ENCODE measurements around the gene SPSB1.
A peak's percentile ranks its signal among the peaks of the same experiment; 100 is the strongest.

Gene SPSB1

DNA sequence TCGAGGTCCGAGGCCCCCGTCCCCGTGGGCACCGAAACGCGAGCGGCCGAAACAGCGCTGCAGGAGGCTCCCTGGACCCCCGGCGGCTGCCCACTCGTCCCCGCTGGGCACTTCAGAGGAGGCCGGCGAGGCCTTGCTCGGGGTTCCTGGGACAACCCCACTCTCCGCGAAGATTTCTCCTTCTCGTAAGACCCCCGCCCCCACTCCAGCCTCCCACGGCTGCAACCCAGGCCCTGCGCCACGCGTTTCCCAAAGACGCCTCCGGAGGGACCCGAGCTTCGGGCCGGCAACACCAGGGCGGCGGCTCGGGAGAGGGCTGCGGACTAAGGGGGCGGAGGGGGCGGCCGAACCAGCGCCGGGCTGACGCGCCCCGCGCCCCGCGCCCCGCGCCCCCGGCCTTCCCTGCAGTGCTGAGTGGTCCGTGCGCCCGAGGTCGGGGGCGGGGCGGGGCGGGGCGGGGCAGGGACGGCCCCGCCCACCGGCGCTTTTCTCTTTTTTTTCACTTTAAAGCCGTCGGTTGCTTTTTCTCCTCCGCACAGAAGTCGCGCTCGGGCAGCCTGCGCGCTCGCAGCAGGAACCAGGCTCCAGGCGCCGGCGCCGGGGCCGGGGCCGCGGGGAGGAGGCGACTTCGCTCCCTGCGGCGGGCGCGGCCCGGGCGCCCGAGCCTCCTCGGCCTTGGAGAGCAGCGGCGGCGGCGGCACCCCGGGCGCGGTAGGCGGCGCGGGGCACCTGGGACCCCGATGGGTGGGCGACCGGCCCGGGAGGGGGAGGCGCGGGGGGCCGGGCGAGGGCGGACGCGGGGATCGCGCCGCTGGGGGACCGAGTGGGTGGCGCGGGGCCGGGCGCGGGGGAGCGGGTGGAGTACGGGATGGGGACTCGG, at the start of gene SPSB1:
Gene SPSB1 (plus strand): TSS at position 534 of the 880 bp plus-strand sequence. CDS start 62,998 bp downstream, outside the sequence.
- DNase-seq (ENCODE audit: low read depth in 1 of 2, low spot score in 1 of 2), result peak; percentile 42 to 44

DNA sequence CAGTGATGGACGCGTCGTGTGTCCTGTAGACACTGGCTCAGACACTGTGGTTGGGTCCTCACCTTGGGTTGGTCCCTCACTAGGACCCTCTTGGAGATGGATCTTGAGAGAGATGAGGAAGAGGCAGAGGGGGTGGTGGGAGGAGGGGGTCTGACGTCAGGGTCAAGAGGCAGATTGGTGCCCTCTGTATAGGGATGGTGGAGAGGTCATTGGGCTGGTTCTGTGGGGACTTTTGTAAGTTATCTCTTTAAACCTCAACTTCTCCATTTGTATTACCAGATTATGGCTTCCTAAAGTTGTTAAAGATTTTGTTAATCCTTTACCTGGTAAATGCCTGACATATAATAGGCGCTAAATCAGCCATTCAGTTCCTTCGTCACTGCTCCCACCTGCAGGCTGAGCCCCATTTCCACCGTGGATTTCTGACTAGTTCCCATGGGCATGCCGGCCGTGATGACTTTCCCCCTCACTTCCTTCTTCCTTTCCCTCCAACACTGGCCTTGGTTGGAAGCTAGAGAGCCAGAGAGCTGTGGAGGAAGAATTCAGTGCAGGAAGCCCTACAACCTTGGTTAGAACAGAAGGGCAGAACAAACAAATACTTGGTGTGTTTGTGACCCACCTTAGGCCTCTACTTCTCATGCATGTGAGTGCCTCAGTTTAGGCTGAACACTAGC, 49.5 kb upstream of the SPSB1 start:
- no peak for DNase-seq (ENCODE audit: low read depth in 1 of 2, low spot score in 1 of 2)

DNA sequence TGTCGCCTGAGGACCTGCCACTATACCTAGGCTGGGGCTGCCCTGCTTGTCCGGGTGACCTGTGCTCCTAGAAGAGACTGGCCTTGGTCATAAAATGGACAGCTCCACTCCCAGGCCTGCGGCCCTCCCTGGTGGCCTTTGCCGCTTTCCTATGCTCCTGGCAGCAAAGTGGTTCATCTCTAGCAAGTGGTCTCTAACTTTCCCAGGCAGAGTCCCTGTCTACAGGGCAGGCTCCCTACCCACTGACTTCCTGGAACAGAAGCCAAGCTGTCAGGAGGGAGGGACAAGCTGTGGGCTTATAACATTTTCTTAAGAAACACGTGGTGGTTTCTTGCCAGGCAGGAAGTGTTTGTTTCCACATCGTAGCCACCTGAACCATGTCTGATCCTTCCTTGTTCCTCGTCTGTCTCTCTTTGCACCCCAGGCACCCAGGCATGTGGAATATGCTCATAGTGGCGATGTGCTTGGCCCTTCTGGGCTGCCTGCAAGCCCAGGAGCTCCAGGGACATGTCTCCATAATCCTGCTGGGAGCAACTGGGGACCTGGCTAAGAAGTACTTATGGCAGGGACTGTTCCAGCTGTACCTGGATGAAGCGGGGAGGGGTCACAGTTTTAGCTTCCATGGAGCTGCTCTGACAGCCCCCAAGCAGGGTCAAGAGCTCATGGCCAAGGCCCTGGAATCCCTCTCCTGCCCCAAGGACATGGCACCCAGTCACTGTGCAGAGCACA, 48.0 kb upstream of the SPSB1 start:
- DNase-seq (ENCODE audit: low read depth in 1 of 2, low spot score in 1 of 2), result no peak

DNA sequence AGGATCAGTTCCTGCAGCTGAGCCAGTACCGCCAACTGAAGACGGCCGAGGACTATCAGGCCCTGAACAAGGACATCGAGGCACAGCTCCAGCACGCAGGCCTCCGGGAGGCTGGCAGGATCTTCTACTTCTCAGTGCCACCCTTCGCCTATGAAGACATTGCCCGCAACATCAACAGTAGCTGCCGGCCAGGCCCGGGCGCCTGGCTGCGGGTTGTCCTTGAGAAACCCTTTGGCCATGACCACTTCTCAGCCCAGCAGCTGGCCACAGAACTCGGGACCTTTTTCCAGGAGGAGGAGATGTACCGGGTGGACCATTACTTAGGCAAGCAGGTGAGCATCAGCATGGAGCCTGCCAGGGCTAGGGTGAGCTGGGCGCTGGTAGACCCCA, 47.5 kb upstream of the SPSB1 start:
- DNase-seq (ENCODE audit: low read depth in 1 of 2, low spot score in 1 of 2), result no peak

DNA sequence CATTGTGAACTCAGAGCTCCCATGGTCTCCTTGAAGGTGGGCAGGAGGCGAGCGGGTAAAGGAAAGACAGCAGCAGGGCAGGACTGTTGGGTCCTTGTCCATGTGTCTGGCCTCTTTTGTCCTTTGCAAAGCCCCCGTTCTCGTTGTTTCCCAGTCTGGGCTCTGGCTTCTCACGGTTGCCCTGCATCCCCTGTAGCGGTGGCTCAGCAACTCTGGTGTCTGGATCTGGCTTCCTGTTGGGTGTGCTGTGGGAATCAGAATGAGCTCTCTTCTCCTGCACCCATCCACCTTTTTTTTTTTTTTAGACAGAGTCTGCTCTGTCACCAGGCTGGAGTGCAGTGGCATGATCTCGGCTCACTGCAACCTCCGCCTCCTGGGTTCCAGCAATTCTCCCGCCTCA, 47.0 kb upstream of the SPSB1 start:
- DNase-seq (ENCODE audit: low read depth in 1 of 2, low spot score in 1 of 2), result no peak

DNA sequence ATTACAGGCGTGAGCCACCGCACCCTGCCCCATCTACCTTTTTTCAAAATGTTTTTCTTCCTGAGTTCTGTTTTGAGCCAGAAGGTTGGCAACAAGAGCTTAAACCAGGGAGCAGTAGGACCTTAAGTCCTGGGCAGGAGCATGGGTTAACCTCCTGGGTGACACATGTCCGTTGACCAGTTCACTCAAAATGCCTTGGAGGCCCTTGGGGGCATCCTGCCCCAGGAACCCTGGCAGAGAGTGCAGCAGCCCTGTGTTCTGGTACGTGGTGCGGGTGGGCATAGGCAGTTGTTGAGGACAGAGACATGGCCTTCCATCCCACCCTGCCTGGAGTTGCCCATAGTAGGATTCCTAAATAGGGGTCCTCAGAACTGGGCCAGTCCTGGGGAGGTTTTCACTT, 46.5 kb upstream of the SPSB1 start:
- no peak for DNase-seq (ENCODE audit: low read depth in 1 of 2, low spot score in 1 of 2)

DNA sequence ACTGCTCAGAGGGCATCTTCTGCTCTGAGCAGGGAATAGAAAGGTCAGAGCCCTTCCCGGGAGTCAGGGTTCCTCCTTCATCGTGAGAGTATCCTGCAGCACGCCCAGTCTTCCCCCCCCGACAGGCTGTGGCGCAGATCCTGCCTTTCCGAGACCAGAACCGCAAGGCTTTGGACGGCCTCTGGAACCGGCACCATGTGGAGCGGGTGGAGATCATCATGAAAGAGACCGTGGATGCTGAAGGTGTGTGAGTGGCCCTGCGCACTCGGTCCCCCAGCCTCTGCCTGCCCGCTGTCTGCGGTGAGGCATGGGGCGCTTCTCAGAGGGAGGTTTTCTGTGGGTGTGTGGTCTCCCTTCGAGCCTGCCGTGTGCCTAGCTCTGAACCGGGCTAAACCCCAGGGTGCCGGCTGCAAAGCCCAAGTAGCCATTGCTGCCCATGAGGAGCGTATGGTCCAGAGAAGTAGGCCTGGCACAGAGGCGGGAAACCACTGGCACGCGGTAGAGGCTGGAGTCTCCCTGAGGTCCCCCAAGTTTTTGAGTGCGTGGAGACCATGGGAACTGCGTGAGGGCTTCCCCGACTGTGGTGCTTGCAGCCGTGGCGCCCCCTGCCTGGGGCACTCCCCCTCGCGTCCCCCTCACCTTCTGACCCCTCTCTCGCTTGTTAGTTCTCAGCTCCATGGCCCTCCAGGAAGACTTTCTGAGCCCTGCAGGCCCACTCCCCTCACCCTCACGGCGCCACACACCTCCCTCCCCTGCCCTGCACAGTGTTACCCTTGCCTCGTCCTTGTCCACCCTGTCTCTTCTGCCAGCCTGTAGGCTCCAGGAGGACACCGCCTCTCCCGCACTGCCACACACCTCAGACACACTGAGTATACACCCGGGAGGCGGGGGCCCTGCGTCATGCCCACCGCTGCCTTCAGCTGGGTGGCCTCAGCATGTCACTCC, 45.6 kb upstream of the SPSB1 start:
- no peak for DNase-seq (ENCODE audit: low read depth in 1 of 2, low spot score in 1 of 2)

DNA sequence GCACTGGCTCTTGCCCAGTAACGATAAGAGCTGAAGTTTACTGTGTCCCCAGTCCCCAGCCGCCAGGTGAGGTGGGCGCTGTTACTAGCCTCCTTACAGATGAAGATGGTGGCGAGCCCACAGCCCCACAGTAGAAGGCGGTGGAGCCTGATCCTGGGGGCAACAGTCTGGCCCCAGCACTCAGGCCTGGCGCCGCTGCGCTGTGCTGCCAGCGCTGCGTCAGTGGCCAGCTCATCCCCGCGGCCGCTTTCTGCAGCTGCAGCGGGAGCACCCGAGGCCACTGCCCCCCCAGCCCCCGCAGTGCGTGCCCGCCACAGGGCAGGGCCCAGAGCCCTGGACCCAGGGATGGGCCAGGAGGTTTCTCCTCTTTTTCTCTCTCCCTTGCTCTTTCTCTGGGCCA, 44.8 kb upstream of the SPSB1 start:
- no peak for DNase-seq (ENCODE audit: low read depth in 1 of 2, low spot score in 1 of 2)

DNA sequence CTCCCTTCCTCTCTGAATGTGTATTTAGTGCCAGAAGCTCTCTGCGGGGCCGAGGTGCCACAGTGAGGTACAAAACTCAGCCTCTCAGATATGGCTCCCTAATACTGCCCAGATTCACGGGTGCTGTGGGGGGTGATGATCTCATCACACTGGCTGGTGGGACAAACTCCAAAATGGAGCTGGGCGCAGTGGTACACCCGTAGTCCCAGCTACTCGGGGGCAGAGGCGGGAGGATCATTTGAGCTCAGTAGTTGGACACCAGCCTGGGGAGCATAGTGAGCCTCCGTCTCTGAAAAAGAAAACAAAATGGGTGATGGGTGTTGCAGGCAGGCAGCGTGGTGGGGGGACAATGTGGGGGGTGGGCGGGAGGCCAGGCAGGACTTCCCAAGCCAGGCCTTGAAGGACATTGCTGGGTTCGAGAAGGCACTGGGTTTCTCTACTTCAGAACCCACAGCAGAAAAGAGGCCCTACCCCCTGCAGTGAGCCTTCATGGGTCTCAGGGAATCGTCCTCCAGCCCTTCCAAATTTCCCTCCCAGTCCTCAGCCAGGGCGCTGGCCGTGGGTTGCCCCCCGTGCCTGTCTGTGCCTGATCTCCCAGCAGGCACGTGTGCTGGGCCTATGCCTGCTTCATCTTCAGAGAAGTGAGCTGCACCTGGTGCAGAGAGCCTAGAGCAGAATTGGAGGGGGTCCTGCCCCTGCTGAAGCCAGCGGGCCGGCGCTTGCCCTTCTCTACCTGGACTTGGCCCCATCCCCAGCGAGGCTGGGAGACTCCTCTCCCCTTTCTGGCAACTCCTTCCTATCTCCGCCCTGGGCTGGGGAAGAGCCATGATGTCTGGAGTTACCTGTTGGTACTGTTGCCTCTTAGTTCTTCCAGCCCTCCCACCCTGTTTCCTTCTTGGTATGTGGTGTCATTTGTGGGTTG, 44.1 kb upstream of the SPSB1 start:
- DNase-seq (ENCODE audit: low read depth in 1 of 2, low spot score in 1 of 2), result no peak

DNA sequence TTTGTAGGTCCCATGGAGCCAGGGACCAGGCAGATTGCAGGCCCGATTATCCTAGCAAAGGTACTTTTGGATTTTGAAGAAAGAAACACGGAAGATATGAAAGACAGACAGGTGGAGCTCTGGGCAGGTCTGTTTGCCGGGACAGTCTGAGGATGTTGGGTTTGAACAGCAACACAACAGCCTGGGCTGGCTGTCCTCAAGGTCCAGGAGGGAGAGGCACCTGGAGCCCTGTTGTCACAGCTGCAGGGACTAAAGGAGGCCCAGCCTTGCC, 43.5 kb upstream of the SPSB1 start:
- DNase-seq (ENCODE audit: low read depth in 1 of 2, low spot score in 1 of 2), result no peak

DNA sequence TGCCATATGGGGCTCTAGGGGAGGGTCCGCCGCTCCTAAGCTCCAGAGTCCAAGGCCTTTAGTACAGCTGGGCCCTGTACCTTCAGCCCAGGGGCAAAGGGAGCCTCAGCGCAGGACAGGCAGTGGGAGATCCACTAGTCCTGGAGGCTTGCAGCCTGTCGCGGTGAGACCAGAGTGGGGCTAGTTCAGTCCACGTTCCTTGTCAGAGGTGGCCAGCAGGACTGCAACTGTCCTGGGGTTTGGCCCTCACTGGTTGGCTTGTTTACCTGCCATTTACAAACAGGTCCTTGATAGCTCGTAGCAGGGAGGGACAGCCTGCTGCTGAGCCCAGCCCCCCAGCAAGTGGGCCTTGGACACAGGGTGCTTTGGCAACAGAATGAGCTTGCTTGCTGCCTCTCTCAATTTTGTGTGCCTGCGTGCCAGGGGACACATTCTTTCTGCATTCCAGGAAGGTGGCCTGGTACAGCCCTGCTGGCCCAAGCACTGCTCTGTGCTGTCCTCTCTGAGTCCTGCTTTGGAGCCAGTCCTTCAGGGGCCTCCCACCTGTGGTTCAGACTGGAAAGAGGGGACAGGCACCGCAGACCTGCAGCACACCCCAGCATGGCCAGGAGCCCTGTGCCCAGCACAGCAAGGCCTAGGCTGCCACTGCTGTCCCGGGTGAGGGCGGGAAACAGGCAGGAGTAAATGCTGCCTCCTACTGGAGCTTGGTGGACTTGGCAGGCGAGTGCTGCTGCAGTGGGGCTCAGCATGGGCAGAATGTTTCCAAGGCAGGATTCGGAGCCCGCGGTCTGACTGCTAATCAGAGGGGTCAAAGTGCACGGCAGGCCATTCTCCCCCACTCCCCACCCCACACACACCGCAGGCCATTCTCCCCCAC, 42.9 kb upstream of the SPSB1 start:
- no peak for DNase-seq (ENCODE audit: low read depth in 1 of 2, low spot score in 1 of 2)

DNA sequence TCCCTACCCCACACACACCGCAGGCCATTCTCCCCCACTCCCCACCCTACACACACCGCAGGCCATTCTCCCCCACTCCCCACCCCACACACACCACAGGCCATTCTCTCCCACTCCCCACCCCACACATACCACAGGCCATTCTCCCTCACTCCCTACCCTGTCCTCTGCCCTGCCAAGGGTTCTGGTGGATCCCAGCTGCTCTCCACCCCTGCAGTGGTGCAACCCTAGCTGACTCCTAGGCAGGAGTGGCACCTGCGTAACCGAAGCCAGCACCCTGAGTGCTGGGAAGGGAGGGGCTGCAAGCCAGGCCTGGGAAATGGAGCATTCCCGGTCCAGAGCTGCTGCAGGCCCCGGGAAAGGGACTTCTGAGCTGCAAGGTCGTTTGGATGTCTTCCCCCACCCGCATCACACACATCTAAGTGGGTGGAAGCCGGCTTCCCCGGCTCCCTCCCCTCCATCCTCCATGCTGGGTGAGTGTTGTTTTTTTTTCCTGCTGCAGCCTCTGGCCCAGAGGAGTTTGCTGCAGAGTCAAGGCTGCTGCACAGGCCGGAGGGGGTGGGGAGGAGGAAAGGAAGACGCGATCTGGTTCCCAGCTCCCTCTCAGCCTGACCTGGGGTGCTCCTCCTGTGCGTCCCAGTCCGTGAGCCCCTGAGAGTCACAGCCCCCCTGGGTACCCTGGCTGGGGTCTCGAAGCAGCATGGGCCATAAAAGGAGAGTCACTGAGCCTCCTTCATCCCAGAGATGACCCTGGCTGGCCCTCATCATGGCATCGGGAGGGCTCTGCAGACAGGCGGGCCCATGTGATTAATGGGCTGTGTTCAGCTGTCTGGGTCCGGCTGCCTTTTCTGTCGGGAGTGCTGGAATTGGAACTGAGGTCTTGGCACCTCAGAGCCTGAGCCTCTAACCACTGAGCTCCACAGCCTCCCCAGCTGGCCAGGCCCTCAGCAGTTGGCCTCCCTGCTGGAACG, 42.0 kb upstream of the SPSB1 start:
- no peak for DNase-seq (ENCODE audit: low read depth in 1 of 2, low spot score in 1 of 2)

DNA sequence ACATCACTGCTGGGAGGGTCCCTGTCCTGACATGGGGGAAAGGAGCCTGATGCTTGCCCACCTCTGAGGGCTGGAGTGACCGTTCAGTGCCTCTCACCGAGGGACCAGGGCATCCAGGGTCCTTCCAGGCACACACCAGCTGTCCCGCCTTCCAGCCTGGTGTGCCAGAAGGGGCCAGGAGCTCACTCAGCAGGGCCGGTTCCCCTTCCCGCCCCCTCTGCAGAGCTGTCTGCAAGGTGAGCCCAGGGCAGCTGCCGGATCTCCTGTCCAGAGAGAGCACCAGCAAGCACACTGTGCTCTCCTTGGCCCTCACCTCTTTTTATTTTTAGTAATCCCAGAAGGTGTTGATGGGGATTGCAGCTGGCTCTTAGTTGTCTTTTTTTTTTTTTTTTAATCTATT, 41.2 kb upstream of the SPSB1 start:
- DNase-seq (ENCODE audit: low read depth in 1 of 2, low spot score in 1 of 2), result no peak

DNA sequence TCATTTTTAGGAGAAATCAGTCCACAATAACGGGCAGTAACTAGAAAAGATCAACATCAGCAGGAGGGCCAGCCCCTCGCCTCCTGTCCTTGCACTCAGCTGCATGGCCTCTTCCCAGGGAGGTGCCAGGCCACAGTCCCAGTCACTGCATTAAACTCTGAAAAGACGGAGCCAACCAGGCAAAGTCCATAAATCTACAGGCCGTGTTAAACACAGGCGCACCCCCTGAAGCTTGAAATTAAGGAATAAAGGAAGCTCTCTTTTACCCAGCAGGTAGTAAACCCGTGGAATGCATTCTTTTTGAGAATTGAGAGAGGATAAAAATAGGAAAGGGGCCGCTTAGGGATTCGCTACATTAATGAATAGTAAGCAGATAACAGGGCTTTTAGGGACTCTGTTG, 39.7 kb upstream of the SPSB1 start:
- no peak for DNase-seq (ENCODE audit: low read depth in 1 of 2, low spot score in 1 of 2)

DNA sequence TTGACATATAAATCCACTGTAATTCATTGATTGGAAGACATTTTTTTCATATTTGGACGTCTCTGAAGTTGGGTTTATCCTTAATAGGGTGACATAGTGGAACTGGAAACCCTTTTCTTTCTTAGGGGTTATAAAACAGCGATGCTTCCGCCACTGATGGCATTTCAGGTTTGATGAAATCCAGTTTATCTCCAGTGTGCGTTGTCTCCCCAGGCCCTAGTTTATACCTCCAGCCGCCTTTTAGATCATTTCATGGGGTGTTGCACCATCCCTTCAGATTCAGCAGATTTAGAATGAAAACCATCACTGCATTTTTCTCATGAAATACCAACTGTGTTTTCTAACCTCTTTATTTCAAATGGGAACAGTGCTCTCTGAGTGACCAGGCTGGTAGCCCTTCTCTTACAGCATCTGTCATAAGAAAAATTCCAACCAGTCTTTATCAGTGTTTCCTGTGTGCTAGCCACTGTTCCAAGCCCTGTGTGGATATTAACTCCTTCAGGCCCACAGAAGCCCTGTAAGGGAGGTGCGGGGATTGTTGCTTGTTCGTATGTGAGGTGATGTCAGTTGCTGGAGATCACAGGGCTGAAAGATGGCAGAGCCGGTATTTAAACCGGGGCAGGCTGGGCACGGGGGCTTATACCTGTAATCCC, 39.1 kb upstream of the SPSB1 start:
- DNase-seq (ENCODE audit: low read depth in 1 of 2, low spot score in 1 of 2), result no peak

DNA sequence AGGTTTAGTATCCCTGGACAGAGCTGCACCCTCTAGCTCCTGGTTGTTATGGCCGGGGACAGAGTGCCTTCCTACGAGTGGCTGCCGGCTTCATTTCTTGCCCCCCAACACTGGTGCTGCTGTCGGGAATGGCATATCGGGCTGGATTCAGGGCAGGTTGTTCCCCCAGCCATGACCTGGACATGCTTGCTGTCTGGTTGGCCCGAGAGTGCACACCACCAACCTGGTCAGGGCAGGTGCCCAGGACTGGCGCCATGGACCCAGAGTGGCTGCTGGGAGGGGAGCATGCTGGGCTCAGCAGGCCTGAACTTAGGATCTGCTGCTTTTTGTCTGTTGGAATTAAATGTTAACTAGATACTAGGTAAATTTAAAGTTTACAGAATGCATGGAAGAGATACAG, 36.4 kb upstream of the SPSB1 start:
- no peak for DNase-seq (ENCODE audit: low read depth in 1 of 2, low spot score in 1 of 2)

DNA sequence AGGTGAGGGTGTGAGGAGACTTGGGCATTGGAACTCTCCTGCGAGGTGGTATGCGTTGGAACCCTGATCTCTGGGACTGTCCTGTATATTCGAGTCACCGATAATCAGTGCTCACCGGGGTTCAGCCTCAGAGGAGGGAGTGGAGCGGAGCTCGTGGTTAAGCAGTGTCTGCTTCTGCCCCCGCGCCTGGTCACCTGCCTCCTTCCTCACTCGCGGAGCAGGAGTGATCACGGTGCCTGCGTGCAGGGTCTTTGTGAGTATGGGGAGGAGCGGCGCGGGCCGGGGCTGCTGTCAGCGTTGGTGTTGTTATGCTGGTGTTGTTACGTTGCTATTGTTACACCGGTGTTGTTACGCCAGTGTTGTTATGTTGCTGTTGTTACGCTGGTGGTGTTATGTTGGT, 34.8 kb upstream of the SPSB1 start:
- no peak for DNase-seq (ENCODE audit: low read depth in 1 of 2, low spot score in 1 of 2)

Measured in stimulated activated CD4-positive, alpha-beta T cell treated with anti-CD3 and anti-CD28 coated beads, Interleukin-15, amount 100 ng/mL, for 1 hour (primary cell).